Caco-2 (cell line): ENCODE results near the gene ARPC2. TPM values are rescaled to one million over a fixed set of nuclear protein-coding genes. Genes with fewer than 3 reads are reported as not detected.

Source experiments
- BruUV-seq: library from RNA; stranded (reverse); fragments of 400-500 nt; replicated peaks from 2 replicates; lab custom pipeline; 2021; lab: Mats Ljungman, UMichigan
- CTCF ChIA-PET: fragments of 300-600 bp; sonication (Branson Sonifier 250); formaldehyde crosslinking; loops from one replicate; lab custom pipeline; 2022; ENCODE audit warnings: antibody characterized with exemption; lab: Charles Lee
- POLR2A ChIA-PET: fragments of 300-600 bp; sonication (Branson Sonifier 250); formaldehyde crosslinking; loops from one replicate; lab custom pipeline; 2022; ENCODE audit warnings: antibody characterized with exemption; lab: Charles Lee
- DNase-seq, 2 experiments: peaks; one replicate each; pipeline versions ENCODE4 v3.0.0 to v3.0.0-alpha.2; 2020 to 2022
- H3K27me3 ChIP-seq: replicated peaks from 2 replicates; pipeline ENCODE4 v1.6.0; 2011; ENCODE audit warnings: low read length; ENCODE audit not compliant: control insufficient read depth, insufficient read depth
- H3K36me3 ChIP-seq: 2 replicates; pipeline ENCODE4 v1.5.1; 2011; ENCODE audit warnings: low read length; ENCODE audit not compliant: control insufficient read depth, insufficient read depth
- H3K4me1 ChIP-seq: fragments of 250-450 bp; sonication (Bioruptor Pico); 2 replicates; pipeline ENCODE4 v1.5.1; 2020; ENCODE audit warnings: mild to moderate bottlenecking
- H3K4me3 ChIP-seq: 2 replicates; pipeline ENCODE4 v1.5.1; 2011; ENCODE audit warnings: low read depth, mild to moderate bottlenecking, control low read depth, low read length
- H3K9me3 ChIP-seq: fragments of 250-450 bp; sonication (Bioruptor Pico); 2 replicates; pipeline ENCODE4 v1.5.1; 2020; ENCODE audit warnings: mild to moderate bottlenecking, moderate library complexity
- H3K27ac Mint-ChIP-seq: one replicate; pipeline ENCODE4 v1.8.0; 2022; ENCODE audit warnings: mixed read lengths; ENCODE audit not compliant: unreplicated experiment
- H3K27me3 Mint-ChIP-seq: one replicate; pipeline ENCODE4 v1.8.0; 2022; ENCODE audit warnings: mixed read lengths; ENCODE audit not compliant: insufficient read depth, unreplicated experiment
- H3K36me3 Mint-ChIP-seq: one replicate; pipeline ENCODE4 v1.8.0; 2022; ENCODE audit warnings: mild to moderate bottlenecking, mixed read lengths; ENCODE audit not compliant: insufficient read depth, unreplicated experiment
- H3K4me1 Mint-ChIP-seq: one replicate; pipeline ENCODE4 v1.8.0; 2022; ENCODE audit warnings: low read depth, mixed read lengths; ENCODE audit not compliant: unreplicated experiment
- H3K4me3 Mint-ChIP-seq: one replicate; pipeline ENCODE4 v1.8.0; 2022; ENCODE audit warnings: mild to moderate bottlenecking, moderate library complexity, mixed read lengths; ENCODE audit not compliant: unreplicated experiment
- H3K9me3 Mint-ChIP-seq: one replicate; pipeline ENCODE4 v1.8.0; 2022; ENCODE audit warnings: mixed read lengths; ENCODE audit not compliant: unreplicated experiment
- intact Hi-C: fragments of 100-400 bp; cut with micrococcal nuclease; formaldehyde crosslinking; loops from one replicate; pipeline ENCODE4 v1.10.0; 2022; ENCODE audit not compliant: unreplicated experiment
- total RNA-seq: library from RNA; stranded (reverse); gene quantifications from 2 replicates; pipeline ENCODE4 v1.2.3, GENCODE V29; 2022
- TF ChIP-seq, protein P1 (sequence below), 2 experiments: fragments of 200-600 bp in 1 of 2; IDR thresholded peaks; 1 replicate in 1 of 2; 2 replicates in 1 of 2; pipeline versions ENCODE4 v1.5.1 to v1.8.0; 2011 to 2022; ENCODE audit warnings: antibody characterized with exemption in 1 of 2, control low read depth in 1 of 2, inconsistent platforms in 1 of 2, low read depth in 1 of 2, low read length in 1 of 2, mild to moderate bottlenecking in 1 of 2, moderate library complexity in 1 of 2; ENCODE audit not compliant: insufficient read depth in 1 of 2, severe bottlenecking in 1 of 2, unreplicated experiment in 1 of 2

Gene ARPC2
- total RNA-seq, 1 experiment from 2014 or later = 284 TPM

DNA sequence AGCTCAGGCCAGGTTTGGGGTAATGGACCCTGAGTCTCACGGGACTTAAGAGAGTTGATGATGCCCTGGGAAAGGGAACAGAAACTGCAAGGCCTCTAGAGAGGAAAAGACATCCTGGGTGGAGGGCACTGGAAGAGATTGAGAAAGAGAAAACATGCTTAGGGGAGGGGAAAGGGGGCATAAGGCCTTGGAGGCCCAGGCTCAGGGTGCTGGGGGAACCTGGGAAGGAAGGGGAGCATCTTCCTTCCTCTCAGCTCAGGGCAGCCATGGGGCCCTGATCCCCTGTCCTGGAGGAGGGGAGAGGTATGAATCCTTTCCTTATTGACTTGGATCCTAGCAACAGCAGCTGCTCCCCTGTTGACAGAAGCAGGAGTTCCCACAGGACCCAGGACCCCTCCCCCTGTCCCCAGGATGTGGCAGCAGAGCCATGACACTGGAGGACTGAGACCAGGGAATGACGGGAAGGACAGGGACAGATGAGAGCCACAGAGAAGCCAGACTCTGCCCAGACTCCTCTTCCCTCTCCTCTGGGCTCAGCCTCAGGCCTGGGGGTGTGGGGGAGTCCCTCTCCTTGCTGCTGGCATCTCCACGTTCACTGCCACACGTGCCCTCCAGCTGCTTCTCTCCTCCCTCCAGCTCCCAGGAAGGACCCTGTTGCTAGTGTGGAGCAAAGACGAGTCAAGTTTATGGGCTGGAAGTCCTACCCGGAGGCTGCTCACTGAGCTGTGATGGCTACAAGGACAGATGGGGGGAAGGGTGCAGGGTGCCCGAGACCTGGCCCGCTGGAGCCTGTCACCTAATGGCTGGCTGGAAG lies 44.6 kb downstream of the ARPC2 start:
- Histone ChIP-seq H3K36me3 (peaks cover 5% of the 10 kb centered on the region; the same call in 1 of the 2 replicates), H3K27me3 (no peaks in the 10 kb centered on the region), H3K4me3 (no peak overlapping the region), H3K9me3 (no peaks in the 10 kb centered on the region), H3K4me1 (peaks cover 20% of the 10 kb centered on the region)
- intact Hi-C loops = no loop called here
- no peak for DNase-seq
- Mint-ChIP-seq H3K4me3 (no peak overlapping the region), H3K4me1 (peaks cover 5% of the 10 kb centered on the region), H3K27me3 (no peaks in the 10 kb centered on the region), H3K36me3 (peaks cover 52% of the 10 kb centered on the region), H3K27ac (peak overlapping the region; percentile 19), H3K9me3 (no peaks in the 10 kb centered on the region)
- BruUV-seq = no TSS peak
- POLR2A ChIA-PET = interaction anchor here (1.2 kb wide), 1 partner anchor 8 kb away, joined by 5 read pairs; the partner anchor contains the start of genes AAMP and PNKD
- CTCF ChIA-PET = no interaction called here
- TF ChIP-seq, protein P1, sequence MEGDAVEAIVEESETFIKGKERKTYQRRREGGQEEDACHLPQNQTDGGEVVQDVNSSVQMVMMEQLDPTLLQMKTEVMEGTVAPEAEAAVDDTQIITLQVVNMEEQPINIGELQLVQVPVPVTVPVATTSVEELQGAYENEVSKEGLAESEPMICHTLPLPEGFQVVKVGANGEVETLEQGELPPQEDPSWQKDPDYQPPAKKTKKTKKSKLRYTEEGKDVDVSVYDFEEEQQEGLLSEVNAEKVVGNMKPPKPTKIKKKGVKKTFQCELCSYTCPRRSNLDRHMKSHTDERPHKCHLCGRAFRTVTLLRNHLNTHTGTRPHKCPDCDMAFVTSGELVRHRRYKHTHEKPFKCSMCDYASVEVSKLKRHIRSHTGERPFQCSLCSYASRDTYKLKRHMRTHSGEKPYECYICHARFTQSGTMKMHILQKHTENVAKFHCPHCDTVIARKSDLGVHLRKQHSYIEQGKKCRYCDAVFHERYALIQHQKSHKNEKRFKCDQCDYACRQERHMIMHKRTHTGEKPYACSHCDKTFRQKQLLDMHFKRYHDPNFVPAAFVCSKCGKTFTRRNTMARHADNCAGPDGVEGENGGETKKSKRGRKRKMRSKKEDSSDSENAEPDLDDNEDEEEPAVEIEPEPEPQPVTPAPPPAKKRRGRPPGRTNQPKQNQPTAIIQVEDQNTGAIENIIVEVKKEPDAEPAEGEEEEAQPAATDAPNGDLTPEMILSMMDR (IDR thresholded peaks at IDR 0.05; ENCODE audit: insufficient read depth in 1 of 2, low read depth in 1 of 2, low read length in 1 of 2, severe bottlenecking in 1 of 2, unreplicated experiment in 1 of 2) = no peak

DNA sequence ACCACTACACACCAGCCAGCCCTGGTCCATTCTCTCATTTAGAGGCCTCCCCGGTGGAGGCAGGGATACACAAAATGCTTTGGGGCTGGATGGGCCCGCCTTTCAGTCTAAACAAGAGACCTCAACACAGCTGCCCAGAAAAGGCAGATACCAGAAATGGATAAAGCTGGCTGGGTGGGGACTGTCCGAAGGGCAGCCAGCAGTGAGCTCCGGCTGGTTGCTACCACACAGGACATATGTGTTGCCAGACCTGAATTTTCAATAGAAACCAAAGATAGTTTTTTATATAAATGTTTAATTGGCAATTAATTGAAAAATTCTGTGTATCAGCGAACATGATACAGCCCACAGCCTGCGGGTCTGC lies 45.2 kb downstream of the ARPC2 start:
- no peak overlapping the region for H3K27ac Mint-ChIP-seq
- intact Hi-C loops = no loop called here

More for the DNA sequence above, 45.2 kb downstream of the ARPC2 start:
- no peaks in the 10 kb centered on the region for H3K9me3 Mint-ChIP-seq
- H3K36me3 ChIP-seq = peaks cover 6% of the 10 kb centered on the region; the same call in 1 of the 2 replicates
- CTCF ChIA-PET = no interaction called here
- no peak overlapping the region for H3K4me3 Mint-ChIP-seq
- no peak for DNase-seq
- peaks cover 5% of the 10 kb centered on the region for H3K4me1 Mint-ChIP-seq
- no peaks in the 10 kb centered on the region for H3K27me3 Mint-ChIP-seq
- H3K9me3 ChIP-seq = no peaks in the 10 kb centered on the region
- no peaks in the 10 kb centered on the region for H3K27me3 ChIP-seq
- H3K4me1 ChIP-seq = peaks cover 20% of the 10 kb centered on the region
- POLR2A ChIA-PET = no interaction called here
- H3K4me3 ChIP-seq = no peak overlapping the region
- no TSS peak for BruUV-seq
- peaks cover 58% of the 10 kb centered on the region for H3K36me3 Mint-ChIP-seq
- TF ChIP-seq, protein P1 (IDR thresholded peaks at IDR 0.05; ENCODE audit: insufficient read depth in 1 of 2, low read depth in 1 of 2, low read length in 1 of 2, severe bottlenecking in 1 of 2, unreplicated experiment in 1 of 2) = no peak
